GM12891 (cell line): ENCODE measurements around the gene HBE1. TPM values are rescaled to one million over a fixed set of nuclear protein-coding genes. Genes with fewer than 3 reads are reported as not detected.
"Not testable (repeated sequence)": the region's sequence is repeated elsewhere in the genome, so short reads cannot be mapped to it uniquely, and the experiment has no call there.

ENCODE experiments used
- DNase-seq: peaks from one replicate; pipeline ENCODE4 v3.0.0; 2011; ENCODE audit warnings: low spot score; ENCODE audit not compliant: insufficient read length
- FAIRE-seq: peaks from 2 replicates; lab custom pipeline; 2011; peaks lifted over from hg19 to GRCh38; lab: Jason Lieb, UNC
- PAX5 ChIP-seq: IDR thresholded peaks from 2 replicates; pipeline ENCODE4 v1.6.1; 2011; ENCODE audit warnings: low read length, moderate library complexity, mild to moderate bottlenecking; ENCODE audit not compliant: insufficient read depth, severe bottlenecking
- POLR2A ChIP-seq: IDR thresholded peaks from 2 replicates; pipeline ENCODE4 v1.6.1; 2011; ENCODE audit warnings: low read depth, low read length, control low read depth
- POLR2AphosphoS5 ChIP-seq: IDR thresholded peaks from 2 replicates; pipeline ENCODE4 v1.6.1; 2011; ENCODE audit warnings: low read depth, low read length, control low read depth
- POU2F2 ChIP-seq: IDR thresholded peaks from 2 replicates; pipeline ENCODE4 v1.6.1; 2011; ENCODE audit warnings: low read depth, mild to moderate bottlenecking, control low read depth, low read length, moderate library complexity
- SPI1 ChIP-seq: IDR thresholded peaks from 2 replicates; pipeline ENCODE4 v1.6.1; 2011; ENCODE audit warnings: low read depth, low read length, control low read depth
- TAF1 ChIP-seq: IDR thresholded peaks from 2 replicates; pipeline ENCODE4 v1.6.1; 2011; ENCODE audit warnings: low read depth, low read length, control low read depth
- polyA plus RNA-seq: library from polyadenylated mRNA; unstranded; fragments of >200 nt; gene quantifications from one replicate; pipeline ENCODE4 v1.2.1, GENCODE V29; 2012; ENCODE audit warnings: low read depth, missing spikeins, inconsistent platforms; ENCODE audit not compliant: missing spikeins

HBE1 gene
- polyA plus RNA-seq = not detected

DNA sequence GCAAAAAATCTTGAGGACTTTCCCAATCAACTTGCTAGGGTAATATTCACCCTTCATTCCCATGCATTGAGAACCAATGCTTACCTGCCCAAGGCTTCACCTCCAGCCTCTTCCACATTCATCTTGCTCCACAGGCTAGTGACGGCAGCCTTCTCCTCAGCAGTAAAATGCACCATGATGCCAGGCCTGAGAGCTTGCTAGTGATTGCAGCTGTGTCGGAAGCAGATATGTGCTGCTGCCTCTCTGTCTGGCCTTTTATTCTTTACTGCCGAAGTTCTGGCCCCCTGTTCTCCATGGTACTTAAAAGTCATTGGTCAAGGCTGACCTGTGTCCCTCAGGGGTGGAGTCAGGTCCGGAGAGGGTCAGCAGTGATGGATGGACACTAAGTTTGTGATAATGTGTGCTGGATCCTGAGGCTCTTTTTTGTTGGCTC is at the start of gene HBE1:
Gene HBE1 (minus strand): TSS at position 231 of the 433 bp plus-strand sequence. CDS start 55 bp downstream, at position 176.
- DNase-seq (no peak), FAIRE-seq (no peak)
- no peak for TF ChIP-seq SPI1
- no peak for TF ChIP-seq PAX5
- no peak for TF ChIP-seq POLR2A
- no peak for TF ChIP-seq POU2F2
- no peak for TF ChIP-seq POLR2AphosphoS5
- no peak for TF ChIP-seq TAF1

DNA sequence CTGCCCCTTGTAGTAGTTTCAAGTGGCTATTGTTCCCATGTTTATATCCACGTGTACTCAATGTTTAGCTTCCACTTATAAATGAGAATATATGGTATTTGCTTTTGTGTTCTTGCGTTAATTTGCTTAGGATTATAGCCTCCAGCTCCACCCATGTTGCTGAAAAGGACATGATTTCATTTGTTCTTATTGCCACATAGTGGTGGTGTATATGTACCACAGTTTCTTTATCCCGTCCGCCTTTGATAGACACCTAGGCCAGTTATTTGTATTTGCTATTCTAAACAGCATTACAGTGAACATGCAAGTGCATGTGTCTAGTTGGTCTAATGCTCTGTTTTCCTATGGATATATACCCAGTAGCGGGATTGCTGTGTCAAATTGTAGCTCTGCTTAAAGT is 47.5 kb upstream of the HBE1 start:
- TF ChIP-seq POLR2AphosphoS5 (no peak), POU2F2 (no peak), POLR2A (no peak), PAX5 (no peak), SPI1 (no peak)
- FAIRE-seq (no peak), DNase-seq (no peak)

DNA sequence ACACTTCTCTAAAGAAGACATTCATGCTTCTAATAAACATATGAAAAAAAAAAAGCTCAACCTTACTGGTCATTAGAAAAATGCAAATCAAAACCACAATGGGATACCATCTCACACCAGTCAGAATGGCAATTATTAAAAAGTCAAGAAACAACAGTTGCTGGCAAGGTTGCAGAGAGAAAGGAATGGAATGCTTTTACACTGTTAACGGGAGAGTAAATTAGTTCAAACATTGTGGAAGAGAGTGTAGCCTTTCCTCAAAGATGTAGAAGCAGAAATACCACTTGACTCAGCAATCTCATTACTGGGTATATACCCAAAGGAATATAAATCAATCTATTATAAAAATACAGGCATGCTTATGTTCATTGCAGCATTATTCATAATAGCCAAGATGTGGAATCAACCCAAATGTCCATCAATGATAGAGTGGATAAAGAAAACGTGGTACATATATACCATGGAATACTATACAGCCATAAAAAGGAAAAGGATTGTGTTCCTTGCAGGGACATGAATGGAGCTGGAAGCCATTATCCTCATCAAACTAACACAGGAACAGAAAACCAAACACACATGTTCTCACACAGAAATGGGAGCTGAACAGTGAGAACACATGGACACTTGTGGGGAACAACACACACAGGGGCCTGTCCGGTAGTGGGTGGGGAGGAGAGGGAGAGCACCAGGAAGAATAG is 43.7 kb upstream of the HBE1 start:
- FAIRE-seq, DNase-seq: not testable (repeated sequence)

DNA sequence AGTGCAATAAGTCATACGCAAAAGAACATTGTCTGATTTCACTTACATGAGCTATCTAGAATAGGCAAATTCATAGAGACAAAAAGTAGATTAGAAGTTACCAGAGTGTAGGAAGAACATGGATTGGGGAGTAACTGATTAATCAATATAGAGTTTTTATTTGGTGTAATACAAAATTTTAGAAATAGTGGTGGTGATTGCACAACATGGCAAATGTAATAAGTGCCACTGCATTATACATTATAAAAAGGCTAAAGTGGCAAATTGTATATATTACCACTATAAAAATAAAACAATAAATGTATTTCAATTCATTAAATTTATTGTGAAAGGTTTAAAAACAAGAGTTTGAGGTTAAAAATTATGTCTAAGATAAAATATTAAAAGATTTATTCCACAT is 40.7 kb upstream of the HBE1 start:
- DNase-seq = no peak
- no peak for FAIRE-seq
- TF ChIP-seq PAX5 (no peak), POLR2AphosphoS5 (no peak), SPI1 (no peak), POLR2A (no peak), POU2F2 (no peak), TAF1 (no peak)

DNA sequence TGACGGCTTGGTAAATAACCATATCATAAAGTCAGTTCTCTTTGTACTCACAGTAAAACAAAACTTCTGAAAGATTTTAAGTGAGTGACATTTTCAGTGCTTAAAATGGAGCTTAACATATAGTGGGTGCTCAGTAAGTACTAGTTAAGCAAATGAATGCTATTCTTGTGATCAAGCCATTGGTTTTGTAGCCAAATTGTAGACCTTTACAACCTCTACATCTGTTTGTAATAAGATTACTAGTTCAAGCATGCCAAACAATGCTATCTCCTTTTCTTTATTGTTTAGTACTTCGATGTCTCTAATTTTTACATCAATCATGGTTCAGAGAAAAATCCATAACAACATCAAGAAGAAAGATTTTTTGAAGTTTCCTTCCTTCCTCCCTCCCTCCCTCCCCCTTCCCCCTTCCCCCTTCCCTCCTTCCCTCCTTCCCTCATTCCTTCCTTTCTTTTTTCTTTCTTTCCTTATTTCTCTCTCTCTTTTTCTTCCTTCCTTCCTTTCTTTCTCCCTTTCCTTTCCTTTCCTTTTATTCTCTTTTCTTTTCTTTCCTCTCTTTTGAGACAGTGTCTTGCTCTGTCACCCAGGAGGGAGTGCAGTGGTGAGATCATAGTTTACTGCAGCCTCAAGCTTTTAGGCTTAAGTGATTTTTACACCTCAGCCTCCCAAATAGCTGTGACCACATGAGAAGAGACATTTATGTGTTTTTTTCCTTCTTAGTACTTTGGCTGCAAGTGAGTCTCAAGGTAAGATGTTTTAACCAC is 37.7 kb upstream of the HBE1 start:
- no peak for TF ChIP-seq POU2F2
- TF ChIP-seq TAF1 = no peak
- TF ChIP-seq PAX5 = no peak
- no peak for TF ChIP-seq POLR2AphosphoS5
- no peak for TF ChIP-seq SPI1
- no peak for TF ChIP-seq POLR2A
- DNase-seq (no peak), FAIRE-seq (no peak)

DNA sequence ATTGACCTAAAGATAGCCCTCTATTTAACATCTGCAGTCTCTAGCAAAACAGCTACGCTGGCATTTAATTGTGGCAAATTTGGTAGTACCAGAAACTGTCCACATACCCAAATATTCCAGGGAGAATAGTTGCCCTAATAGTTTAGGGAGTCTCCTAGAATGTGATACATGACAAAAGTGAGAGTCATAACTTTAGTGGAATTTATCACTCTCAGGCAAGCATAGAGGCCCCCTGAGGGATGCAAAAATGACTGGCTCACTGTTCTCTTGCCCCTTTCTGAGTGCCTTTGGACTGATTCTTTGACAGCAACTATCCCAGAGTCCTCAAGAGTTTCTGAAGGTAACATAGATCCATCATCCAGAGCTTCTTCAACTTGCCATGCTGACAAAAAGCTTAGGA is 34.3 kb upstream of the HBE1 start:
- no peak for DNase-seq
- no peak for FAIRE-seq
- TF ChIP-seq POLR2A (no peak), TAF1 (no peak), POU2F2 (no peak), POLR2AphosphoS5 (no peak), PAX5 (no peak), SPI1 (no peak)

DNA sequence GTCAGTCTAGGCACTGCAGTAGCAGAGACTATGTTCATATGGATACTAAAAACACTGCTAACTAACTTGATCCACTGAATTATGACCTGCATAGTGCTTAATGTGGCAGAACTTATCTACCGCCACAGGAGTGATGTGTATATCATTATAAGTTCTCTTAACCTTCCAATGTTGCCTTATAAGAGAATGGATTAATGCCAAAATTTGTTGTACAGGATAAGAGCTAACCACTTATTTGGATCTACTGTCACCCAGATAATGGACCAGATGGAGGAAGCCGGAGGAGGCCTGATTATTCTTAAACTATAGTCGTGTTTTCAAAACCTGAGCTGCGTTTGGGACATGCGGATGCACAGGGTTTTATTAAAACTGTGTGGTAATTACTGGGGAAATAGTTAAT is 33.9 kb upstream of the HBE1 start:
- TF ChIP-seq POU2F2 (no peak), TAF1 (no peak), POLR2A (no peak)
- DNase-seq (no peak), FAIRE-seq (no peak)

DNA sequence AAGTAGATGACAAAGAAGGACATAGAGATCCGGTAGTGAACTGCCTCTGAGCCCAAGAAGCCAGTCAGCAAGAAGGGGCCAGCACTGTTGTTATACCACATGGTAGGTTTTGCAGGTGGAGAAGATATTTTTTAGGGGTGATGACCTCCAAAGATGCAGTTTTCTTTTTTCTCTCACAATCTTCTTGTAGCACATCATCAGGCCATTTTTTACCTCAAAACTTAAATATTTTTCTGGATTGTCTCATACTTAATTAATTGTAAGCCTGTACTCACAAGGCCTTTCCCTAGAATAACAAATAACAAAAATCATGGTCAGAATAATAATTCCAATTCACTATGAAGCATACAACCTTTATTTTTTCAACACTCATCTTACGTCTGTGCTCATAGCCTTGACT is 32.1 kb upstream of the HBE1 start, which contains the start of gene OR51B4:
Gene OR51B4 (minus strand): TSS at position 101 of the 400 bp plus-strand sequence. CDS start 0 bp downstream, at position 101.
- DNase-seq (no peak), FAIRE-seq (no peak)
- TF ChIP-seq POLR2AphosphoS5 (no peak), POU2F2 (no peak), PAX5 (no peak), TAF1 (no peak), POLR2A (no peak), SPI1 (no peak)

DNA sequence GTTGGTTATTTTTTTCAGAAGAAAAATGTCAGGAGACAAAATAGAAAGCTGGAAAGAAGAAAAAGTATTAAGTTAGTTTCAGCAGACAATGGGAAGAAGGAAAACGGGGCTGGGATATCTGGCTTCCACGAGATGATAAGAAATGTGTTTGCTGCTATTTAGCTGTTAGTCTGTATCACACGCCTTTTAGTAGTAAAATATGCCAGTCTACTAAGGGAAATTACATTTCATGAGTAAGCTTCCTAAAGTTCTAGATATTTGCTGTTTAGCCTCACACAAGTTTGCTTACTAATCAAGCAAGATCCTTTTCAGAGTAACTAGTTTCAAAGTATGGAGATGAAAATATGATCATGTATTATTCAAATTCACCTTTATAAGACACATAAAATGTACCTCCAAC is 30.5 kb upstream of the HBE1 start:
- TF ChIP-seq TAF1 = no peak
- no peak for TF ChIP-seq PAX5
- TF ChIP-seq SPI1 = no peak
- TF ChIP-seq POU2F2 = no peak
- no peak for TF ChIP-seq POLR2A
- TF ChIP-seq POLR2AphosphoS5 = no peak
- FAIRE-seq (no peak), DNase-seq (no peak)

DNA sequence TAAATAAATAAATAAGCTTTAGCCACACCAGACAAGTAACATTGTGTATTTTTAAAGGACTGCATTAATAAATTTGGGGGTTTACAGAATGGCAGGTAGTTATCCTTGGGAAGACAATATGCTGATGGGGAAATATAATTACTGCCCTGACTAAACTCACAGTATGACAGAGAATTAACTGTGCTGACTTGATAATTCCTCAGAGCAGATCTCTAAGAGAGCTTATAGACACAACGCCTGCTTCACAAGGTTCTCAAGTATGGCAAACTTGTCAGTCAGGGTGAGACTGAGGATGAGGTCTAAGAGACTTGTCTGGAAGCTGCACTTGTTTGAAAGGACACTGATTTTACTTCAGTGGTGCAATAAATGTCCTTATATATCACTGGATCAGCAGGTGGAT is 28.7 kb upstream of the HBE1 start:
- DNase-seq (no peak), FAIRE-seq (no peak)
- TF ChIP-seq POLR2A = no peak
- TF ChIP-seq POU2F2 = no peak
- TF ChIP-seq POLR2AphosphoS5 = no peak
- TF ChIP-seq TAF1 = no peak
- no peak for TF ChIP-seq SPI1
- TF ChIP-seq PAX5 = no peak
